H1 (cell line): ENCODE results near the gene SULT2B1. TPM values are rescaled to one million over a fixed set of nuclear protein-coding genes. Genes with fewer than 3 reads are reported as not detected.
A peak's percentile ranks its signal among the peaks of the same experiment; 100 is the strongest.

Source experiments
- EP300 ChIP-seq, 2 experiments: IDR thresholded peaks; 1 replicate in 1 of 2; 2 replicates in 1 of 2; pipeline ENCODE4 v1.6.1; 2011 to 2012; ENCODE audit warnings: low read depth in 2 of 2, low read length in 2 of 2, mild to moderate bottlenecking in 2 of 2, borderline replicate concordance in 1 of 2, inconsistent platforms in 1 of 2, moderate library complexity in 1 of 2
- JUND ChIP-seq: IDR thresholded peaks from 2 replicates; pipeline ENCODE4 v1.6.1; 2011; ENCODE audit warnings: mild to moderate bottlenecking, improper control_type of control experiment, low read length
- KDM1A ChIP-seq: fragments of 200-600, 300-600 bp; sonication (generic); IDR thresholded peaks from 2 replicates; pipeline ENCODE4 v1.7.1; 2016; ENCODE audit warnings: mild to moderate bottlenecking, low read length, borderline replicate concordance
- NANOG ChIP-seq: IDR thresholded peaks from 2 replicates; pipeline ENCODE4 v1.6.1; 2011; ENCODE audit warnings: low read length, low read depth, mild to moderate bottlenecking, inconsistent platforms; ENCODE audit not compliant: insufficient read depth, poor library complexity, severe bottlenecking
- RFX5 ChIP-seq: IDR thresholded peaks from 2 replicates; pipeline ENCODE4 v1.6.1; 2011; ENCODE audit warnings: low read depth, low read length, improper control_type of control experiment, borderline replicate concordance
- RNF2 ChIP-seq: fragments of 200-900, 300-1000 bp; sonication (generic); IDR thresholded peaks from 2 replicates; pipeline ENCODE4 v1.7.1; 2016; ENCODE audit warnings: borderline replicate concordance, low read depth, mild to moderate bottlenecking, antibody characterized with exemption, low read length; ENCODE audit not compliant: poor library complexity, severe bottlenecking; ENCODE audit errors: missing control alignments
- SIX5 ChIP-seq: IDR thresholded peaks from 2 replicates; pipeline ENCODE4 v1.6.1; 2011; ENCODE audit warnings: mild to moderate bottlenecking, low read depth, low read length
- TAF7 ChIP-seq: optimal IDR thresholded peaks from 2 replicates; pipeline ENCODE3; 2011; ENCODE audit warnings: low read depth, mild to moderate bottlenecking, inconsistent platforms, low read length, moderate library complexity, borderline replicate concordance
- YY1 ChIP-seq: IDR thresholded peaks from 2 replicates; pipeline ENCODE4 v1.6.1; 2011; ENCODE audit warnings: low read depth, mild to moderate bottlenecking, low read length
- polyA plus RNA-seq, 7 experiments: library from polyadenylated mRNA; depleted of rRNA in 3 of 7; stranded (reverse) in 5 of 7; unstranded in 2 of 7; fragments of >200 nt in 5 of 7; fragments of 200-250 nt in 2 of 7; gene quantifications; 1 replicate in 5 of 7; 2 replicates in 1 of 7; 4 replicates in 1 of 7; pipeline versions ENCODE4 v1.2.1 to v1.2.3, GENCODE V29; 2011 to 2013; ENCODE audit warnings: missing spikeins in 2 of 7, mixed read lengths in 2 of 7
- total RNA-seq: library from RNA; stranded (reverse); fragmentation: NEBNext Ultra II Directional; extraction: Animal tissue kit (Norgen Biotek cat#: 25700); gene quantifications from 2 replicates; pipeline ENCODE4 v1.2.1, GENCODE V29; 2021
- TF ChIP-seq, protein P1 (sequence below): IDR thresholded peaks from 2 replicates; pipeline ENCODE4 v1.6.1; 2011; ENCODE audit warnings: low read length, improper control_type of control experiment

SULT2B1 gene
- total and polyA plus RNA-seq, 2 of the 8 experiments (the other 6 are each of a cell fraction or from before 2014, with no cell fraction given) = 1.5 to 2.6 TPM

- TF ChIP-seq YY1 (no peak), JUND (0 out of 2 replicates have a peak, but pooled peaks have one; percentile 28), NANOG (no peak), RFX5 (no peak), TAF7 (no peak), SIX5 (peak; percentile 97), KDM1A (no peak), EP300 (IDR thresholded peaks at IDR 0.05; ENCODE audit: borderline replicate concordance in 1 of 2, low read depth in 2 of 2, low read length in 2 of 2) (no peak), RNF2 (no peak)
- TF ChIP-seq, protein P1, sequence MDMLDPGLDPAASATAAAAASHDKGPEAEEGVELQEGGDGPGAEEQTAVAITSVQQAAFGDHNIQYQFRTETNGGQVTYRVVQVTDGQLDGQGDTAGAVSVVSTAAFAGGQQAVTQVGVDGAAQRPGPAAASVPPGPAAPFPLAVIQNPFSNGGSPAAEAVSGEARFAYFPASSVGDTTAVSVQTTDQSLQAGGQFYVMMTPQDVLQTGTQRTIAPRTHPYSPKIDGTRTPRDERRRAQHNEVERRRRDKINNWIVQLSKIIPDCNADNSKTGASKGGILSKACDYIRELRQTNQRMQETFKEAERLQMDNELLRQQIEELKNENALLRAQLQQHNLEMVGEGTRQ = no peak
- TF ChIP-seq, all 59 proteins: peak for 5
These were observed 41.3 kb upstream of the SULT2B1 start (continued) for GRCh38 chr19:48510421-48511268.
